NCI-H146 treated with DMSO at 0.1 percent for 48 hours (cell line): Measurements from ENCODE around the gene IL1R2.
"Not testable (repeated sequence)": the region's sequence is repeated elsewhere in the genome, so short reads cannot be mapped to it uniquely, and the experiment has no call there.

Source experiments
- DNase-seq: peaks from one replicate; lab custom pipeline; 2025; ENCODE audit not compliant: unreplicated experiment; lab: John Stamatoyannopoulos, UW

Gene IL1R2

DNA sequence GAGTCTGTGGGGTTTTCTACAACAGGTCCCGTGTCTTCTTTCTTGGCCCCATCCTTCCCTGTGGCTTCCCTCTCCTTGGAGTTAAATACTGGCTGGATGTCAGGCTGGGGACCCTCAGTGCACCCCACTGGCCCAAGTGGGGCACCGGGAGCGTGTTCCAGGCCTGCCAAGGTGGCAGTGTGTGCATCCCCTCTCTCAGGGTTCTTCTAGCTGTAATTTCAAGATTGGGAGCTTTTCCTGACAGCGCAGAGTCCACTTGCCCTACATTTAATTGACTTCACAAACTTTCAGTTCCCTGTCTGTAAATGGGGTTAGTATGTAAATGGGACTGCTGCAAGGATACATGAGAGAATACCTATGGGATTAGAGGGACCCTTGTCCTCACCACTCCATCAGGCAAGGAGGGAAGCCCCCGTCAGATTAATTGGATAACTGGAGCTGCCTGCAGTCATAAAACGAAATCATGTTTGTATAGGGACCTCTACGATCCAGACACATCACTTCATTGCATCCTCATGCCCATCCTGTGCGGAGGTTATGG lies 66.6 kb downstream of the IL1R2 start:
- no peak for DNase-seq

GRCh38 chr2:102059151-102059550 lies 67.4 kb downstream of the IL1R2 start:
- DNase-seq = no peak

DNA sequence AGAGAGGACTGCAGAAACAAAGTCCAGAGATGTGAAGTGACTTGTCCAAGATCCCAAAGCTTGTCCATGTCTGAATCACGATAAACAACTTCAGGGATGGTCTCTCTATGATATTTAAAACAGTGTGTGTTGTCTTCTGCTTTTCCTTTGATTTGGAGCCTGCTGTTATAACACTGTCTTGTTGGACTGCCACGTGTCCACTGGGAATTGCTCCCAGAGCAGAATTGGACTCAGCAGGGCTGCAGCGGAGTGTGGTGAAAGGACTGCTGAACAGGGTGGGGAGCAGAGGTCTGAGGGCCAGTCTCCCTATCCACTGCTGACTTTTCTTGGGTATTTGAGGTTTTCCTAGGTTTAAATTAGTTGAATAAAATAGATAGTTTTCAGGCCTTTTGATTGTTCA lies 68.3 kb downstream of the IL1R2 start:
- DNase-seq = no peak

- no peak for DNase-seq
Measured at GRCh38 chr2:102060792-102061191, 69.0 kb downstream of the IL1R2 start.

DNA sequence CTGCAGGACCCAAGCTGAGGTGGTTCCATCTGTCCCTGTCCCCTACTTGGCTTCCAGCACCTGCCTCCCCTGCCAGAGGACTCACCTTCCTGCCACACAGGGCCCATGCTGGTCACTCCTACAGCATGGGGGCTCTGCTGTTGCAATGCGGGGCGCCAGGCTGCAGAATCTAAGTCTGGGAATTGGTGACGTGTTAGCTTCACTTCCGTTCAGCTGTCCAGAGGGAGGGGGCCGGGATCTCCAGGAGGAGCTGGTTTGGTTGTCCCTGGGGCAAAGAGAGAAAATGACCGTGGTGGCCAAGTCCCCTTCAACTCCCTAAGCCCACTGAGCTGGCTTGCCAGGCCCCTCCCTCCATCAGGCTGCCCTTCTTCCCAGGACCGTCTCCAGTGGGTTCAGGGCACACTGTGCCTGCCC lies 69.5 kb downstream of the IL1R2 start:
- DNase-seq = no peak

DNA sequence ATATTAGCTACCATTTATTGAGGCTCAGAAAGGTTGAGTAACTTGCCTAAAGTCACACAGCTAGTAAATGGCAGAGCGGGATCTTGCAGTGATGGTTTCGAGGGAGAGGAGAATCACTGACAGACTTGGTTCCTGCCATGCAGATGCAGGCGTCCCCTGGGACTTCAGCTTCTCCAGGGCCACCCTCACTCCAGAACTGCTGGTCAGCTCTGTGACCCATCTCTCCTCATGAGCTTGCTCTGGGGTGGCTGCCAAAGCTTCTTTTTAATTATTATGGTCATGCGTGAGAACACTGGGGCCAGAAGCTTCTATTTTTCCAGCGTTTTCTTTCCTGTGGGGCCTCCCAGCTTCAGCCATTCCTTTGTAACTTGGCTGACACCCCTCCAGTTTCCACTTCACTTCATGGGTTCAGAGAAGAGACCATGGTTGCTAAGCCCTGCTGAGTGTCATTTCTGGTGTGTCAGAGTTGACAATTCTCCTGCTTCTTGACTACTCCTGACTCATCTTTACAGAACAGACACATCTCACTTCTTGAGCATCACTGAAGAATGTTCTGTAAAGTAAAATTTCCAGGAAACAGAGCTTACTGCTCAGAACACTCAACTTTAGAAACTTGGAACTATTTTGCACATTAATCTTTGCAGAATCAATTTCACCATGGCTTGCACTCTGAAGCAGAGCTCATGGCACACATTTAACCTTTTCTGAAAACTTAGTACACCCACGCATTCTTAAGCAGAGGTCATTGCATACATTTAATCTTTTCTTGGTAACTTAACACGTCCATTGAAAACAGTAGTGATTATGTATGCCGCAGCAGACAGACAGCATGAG lies 70.4 kb downstream of the IL1R2 start:
- DNase-seq = no peak

DNA sequence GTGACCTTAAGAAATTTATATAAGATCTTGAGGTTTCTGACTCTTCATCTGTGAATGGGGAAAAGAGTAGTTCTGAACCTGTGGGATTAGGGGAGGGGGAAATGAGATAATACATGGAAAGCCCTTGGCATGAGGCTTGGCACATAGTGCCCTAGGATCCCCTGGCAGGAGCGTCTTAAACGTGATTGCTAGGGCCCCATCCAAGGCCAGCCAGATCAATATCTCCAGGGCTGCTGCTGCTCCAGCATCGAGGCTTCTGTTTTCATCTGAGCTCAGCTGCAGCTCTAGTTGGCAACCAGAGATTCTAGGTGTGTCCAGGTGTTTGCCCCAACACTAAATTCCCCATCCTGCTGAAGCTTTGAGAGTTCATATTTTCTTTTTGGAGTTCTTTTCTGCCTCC lies 71.0 kb downstream of the IL1R2 start:
- DNase-seq = no peak

DNA sequence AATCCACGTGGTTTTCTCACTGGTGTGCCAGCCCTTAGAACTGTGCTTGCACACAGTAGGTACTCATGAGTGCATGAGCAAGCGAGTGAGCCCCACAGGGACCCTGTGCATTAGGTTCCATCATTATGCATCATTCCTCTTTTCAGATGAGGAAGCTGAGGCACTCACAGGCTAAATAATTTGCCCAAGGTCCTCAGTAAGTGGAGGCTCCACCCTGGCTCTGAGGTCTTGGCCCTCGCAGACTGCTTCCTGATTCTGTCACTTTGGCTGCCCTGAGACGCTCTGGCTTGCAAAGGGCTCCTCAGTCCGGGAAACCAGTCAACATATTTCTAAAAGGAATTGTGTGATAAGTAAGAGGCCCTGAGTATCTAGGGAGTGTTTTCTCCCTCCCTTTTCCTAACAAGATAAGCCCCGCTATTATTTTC lies 71.7 kb downstream of the IL1R2 start:
- DNase-seq = no peak

GRCh38 chr2:102063941-102064678 lies 72.3 kb downstream of the IL1R2 start:
- no peak for DNase-seq

DNA sequence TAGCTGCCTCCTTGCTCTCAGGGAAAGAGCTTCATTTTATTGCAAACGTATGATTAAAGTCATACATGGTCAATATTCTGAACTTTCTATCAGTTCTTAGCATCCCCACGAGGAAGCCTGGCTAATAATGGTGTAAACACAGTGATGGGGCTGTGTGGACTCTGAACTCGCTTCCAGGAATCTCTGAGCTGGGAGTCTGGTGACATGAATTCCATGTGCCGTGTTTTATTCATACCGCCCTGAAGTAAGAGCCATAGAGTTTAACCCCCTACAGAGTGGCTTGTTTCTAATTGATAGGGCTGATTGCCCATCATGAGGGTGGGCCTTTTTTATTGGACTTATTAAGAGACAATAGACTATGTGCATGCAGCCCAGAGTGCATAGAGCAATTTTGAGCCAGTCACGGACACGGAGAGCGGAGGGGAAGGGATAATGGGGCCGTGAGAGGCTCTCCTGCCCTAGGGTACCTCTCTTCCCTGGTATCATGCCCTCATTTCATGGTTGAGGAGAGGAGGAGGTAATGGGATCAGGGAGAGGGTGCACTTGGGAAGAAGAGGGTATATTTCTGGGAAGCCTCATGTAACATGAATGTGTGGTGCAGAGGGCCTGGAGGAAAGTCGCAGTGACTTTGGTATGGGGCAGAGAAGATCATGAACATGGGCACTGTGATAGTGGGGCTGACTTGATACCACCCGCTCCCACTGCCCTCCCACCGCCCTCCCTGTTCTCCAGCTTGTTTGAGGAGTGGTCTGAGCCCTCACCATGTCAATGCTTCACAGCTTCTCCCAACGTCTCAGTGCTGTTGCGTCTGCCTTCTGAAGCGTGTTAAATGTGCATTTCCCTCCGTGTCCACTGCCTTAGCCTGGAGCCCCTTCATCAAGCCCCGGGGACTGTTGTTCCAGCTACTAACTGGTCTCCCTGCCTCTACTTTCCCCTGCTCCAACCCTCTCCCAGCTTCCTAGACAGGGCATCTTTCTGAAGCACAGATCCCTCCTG lies 73.2 kb downstream of the IL1R2 start:
- no peak for DNase-seq

- no peak for DNase-seq
Measured at GRCh38 chr2:102065675-102066252, 74.0 kb downstream of the IL1R2 start.

GRCh38 chr2:102066554-102066953 lies 74.8 kb downstream of the IL1R2 start:
- DNase-seq = no peak

DNA sequence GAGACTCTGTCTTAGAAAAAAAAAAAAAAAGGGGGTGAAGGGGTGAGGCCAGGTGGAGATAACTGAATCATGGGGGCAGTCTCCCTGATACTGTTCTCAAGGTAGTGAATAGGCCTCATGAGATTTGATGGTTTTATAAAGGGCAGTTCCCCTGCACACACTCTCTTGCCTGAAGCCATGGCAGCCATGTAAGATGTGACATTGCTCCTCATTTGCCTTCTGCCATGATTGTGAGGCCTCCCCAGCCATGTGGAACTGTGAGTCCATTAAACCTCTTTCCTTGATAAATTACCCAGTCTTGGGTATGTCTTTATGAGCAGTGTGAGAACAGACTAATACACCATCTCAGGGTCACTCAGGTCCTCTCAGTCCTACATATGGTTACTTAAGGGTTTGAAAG lies 76.4 kb downstream of the IL1R2 start:
- not testable (repeated sequence) for DNase-seq

- DNase-seq = no peak
Measured at GRCh38 chr2:102069311-102069974, 77.7 kb downstream of the IL1R2 start.

DNA sequence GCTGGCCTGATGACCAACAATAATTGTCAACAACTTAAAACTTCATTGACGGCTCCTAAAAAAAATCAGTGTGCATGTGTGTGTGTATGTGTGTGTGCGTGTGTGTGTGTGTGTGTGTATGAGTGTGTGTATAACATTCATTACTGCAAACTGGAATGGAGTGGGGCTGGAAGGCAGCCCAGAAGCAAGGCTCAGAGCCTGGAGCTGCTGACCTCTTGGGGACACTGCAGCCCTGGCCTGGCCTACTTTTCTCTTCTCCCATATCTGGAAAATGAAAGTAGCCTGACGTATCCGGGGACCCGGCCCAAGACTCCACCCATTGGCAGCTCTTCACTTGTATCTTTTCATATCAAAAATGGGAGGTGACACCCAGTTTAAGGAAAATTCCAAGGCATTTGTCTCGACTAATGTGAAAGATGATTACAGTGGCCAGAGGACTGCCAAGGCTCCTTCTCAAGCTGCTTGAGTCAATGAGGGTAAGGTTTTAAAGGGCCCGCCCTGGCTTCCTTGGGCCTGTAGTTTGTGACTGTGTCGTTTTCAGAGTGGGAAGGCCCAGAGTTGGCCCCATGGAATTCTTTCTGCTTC lies 78.4 kb downstream of the IL1R2 start:
- no peak for DNase-seq

- no peak for DNase-seq
Measured at GRCh38 chr2:102072741-102073140, 81.0 kb downstream of the IL1R2 start.

GRCh38 chr2:102073168-102073724 lies 81.5 kb downstream of the IL1R2 start:
- DNase-seq = no peak

DNA sequence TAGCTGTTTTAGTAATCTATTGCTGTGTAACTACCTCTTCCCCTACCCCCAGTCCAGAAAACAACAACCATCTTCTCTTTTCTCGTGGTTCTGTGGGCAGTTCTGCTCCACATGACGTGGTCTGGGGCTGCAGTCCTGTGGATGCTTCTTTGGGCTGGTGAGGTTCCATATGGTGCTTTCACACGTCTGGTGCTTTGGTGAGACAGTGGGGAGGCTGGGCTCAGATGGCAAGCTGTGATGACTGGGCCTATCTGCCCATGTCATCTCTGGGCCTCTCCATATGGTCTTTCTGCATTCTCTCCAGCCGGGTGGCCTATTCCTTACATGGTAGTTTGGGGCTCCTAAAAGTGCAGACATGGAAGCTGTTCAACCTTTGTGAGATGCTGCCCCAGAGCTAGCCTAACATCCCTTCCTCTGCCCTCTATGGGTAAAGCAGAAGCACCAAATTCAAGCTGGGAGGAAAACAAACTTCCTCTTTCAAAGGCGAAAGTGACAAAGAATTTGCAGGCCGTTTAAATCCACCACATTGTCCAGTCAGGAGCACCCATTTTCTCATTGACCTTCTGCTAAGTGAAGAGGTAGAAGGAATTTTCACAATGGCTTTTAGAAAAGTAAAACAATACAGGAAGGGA lies 82.5 kb downstream of the IL1R2 start:
- no peak for DNase-seq

DNA sequence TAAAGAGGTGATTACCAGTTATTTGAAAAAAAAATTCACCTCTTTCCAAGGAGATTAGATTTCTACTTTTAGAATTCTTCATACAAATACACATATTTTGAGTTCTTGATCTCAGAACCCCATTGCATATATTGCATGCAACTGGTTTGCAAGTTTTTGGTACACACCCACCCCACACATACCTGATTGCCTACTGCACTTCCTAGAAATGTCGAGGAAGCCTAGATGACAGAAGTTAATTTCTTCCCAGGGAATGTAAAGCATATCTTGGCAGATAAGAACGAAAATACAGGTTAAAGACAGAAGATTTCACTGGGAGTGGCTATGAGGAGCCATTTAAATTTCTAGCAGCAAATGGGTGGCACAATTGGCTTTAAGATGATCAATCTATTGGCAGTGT lies 83.7 kb downstream of the IL1R2 start:
- no peak for DNase-seq
